Measurements from ENCODE around the gene DCAF15. TPM values are rescaled to one million over a fixed set of nuclear protein-coding genes. Genes with fewer than 3 reads are reported as not detected.

Gene DCAF15
- total and polyA plus RNA-seq, 8 donors = 7.8 to 50.7 (median 12.3) TPM

- no peaks in the 10 kb centered on the region for H3K9me3 ChIP-seq
- intact Hi-C loops (cut with DNase I) = no loop called here
- no peak for ATAC-seq
- TF ChIP-seq, protein P1, sequence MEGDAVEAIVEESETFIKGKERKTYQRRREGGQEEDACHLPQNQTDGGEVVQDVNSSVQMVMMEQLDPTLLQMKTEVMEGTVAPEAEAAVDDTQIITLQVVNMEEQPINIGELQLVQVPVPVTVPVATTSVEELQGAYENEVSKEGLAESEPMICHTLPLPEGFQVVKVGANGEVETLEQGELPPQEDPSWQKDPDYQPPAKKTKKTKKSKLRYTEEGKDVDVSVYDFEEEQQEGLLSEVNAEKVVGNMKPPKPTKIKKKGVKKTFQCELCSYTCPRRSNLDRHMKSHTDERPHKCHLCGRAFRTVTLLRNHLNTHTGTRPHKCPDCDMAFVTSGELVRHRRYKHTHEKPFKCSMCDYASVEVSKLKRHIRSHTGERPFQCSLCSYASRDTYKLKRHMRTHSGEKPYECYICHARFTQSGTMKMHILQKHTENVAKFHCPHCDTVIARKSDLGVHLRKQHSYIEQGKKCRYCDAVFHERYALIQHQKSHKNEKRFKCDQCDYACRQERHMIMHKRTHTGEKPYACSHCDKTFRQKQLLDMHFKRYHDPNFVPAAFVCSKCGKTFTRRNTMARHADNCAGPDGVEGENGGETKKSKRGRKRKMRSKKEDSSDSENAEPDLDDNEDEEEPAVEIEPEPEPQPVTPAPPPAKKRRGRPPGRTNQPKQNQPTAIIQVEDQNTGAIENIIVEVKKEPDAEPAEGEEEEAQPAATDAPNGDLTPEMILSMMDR (IDR thresholded peaks at IDR 0.05) = no peak
- H3K4me3 ChIP-seq = no peak overlapping the region
- FAIRE-seq = no peak
- H3K27me3 ChIP-seq = no peaks in the 10 kb centered on the region
- H3K36me3 ChIP-seq = peaks cover 0 to 66% (median 30%) of the 10 kb centered on the region in 3 donors
- H3K4me1 ChIP-seq = no peaks in the 10 kb centered on the region
- 93 to 96% methylated on average over 28 of the region's 28 CpGs for WGBS, 2 donors
- peak in 1 of 6 donors; percentile 68 for DNase-seq
- no peak overlapping the region for H3K27ac ChIP-seq
Measured at GRCh38 chr19:13923194-13923987, 28.9 kb upstream of the DCAF15 start.

DNA sequence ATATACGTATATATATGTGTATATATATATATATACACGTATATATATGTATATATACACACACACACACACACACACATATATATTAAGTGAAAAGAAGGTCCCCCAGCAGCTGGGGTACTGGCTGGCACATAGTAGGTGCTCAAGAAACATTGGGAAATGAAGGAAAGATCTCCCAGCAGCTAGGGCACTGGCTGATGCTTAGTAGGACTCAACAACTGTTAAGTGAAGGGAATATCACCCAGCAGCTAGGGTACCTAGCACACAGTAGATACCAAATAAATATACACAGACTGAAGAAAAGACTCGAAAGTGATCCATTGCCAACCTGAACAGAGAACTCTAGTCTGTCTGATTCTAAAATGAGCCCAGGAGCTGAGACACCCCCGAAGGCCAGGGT, 26.3 kb upstream of the DCAF15 start:
- no peaks in the 10 kb centered on the region for H3K27me3 ChIP-seq
- H3K36me3 ChIP-seq = peaks cover 0 to 41% (median 18%) of the 10 kb centered on the region in 3 donors
- TF ChIP-seq, protein P1 (IDR thresholded peaks at IDR 0.05) = no peak
- no peaks in the 10 kb centered on the region for H3K4me1 ChIP-seq
- no peak overlapping the region for H3K27ac ChIP-seq
- intact Hi-C loops (cut with DNase I) = no loop called here
- DNase-seq (no peak), FAIRE-seq (no peak), ATAC-seq (no peak)
- 83 to 86% methylated on average over 4 of the region's 4 CpGs for WGBS, 2 donors
- H3K4me3 ChIP-seq = no peak overlapping the region
- H3K9me3 ChIP-seq = no peaks in the 10 kb centered on the region

GRCh38 chr19:13926715-13927114, 25.6 kb upstream of the DCAF15 start:
- H3K4me1 ChIP-seq = no peaks in the 10 kb centered on the region
- WGBS, 2 donors = 90 to 95% methylated on average over 8 of the region's 8 CpGs
- TF ChIP-seq, protein P1 (IDR thresholded peaks at IDR 0.05) = no peak
- FAIRE-seq = no peak
- no peaks in the 10 kb centered on the region for H3K9me3 ChIP-seq
- ATAC-seq = no peak
- intact Hi-C loops (cut with DNase I) = no loop called here
- peaks cover 0 to 34% (median 11%) of the 10 kb centered on the region in 3 donors for H3K36me3 ChIP-seq
- H3K4me3 ChIP-seq = no peak overlapping the region
- no peaks in the 10 kb centered on the region for H3K27me3 ChIP-seq
- H3K27ac ChIP-seq = no peak overlapping the region
- no peak for DNase-seq

DNA sequence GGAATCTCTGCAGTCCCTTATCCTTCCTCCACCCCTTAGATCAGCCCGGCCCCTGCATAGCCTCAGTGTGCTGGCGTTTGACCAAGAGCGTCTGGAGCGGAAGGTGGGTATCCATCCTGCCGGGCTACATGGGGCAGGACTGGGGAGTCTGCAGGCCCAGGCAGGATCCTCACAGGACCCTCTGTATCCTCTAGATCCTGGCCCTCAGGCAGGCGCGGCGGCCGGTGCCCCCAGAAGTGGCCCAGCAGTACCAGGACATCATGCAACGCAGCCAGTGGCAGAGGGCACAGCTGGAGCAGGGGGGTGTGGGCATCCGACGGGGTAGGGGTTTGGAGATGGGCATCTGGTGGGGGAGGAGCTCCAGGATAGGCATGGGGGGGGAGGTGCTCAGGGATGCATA, 23.0 kb upstream of the DCAF15 start:
- no peaks in the 10 kb centered on the region for H3K9me3 ChIP-seq
- DNase-seq (peak in 1 of 6 donors; percentile 65), FAIRE-seq (no peak), ATAC-seq (no peak)
- H3K4me3 ChIP-seq = no peak overlapping the region
- peaks cover 0 to 12% (median 0%) of the 10 kb centered on the region in 3 donors for H3K36me3 ChIP-seq
- no peaks in the 10 kb centered on the region for H3K4me1 ChIP-seq
- H3K27ac ChIP-seq = no peak overlapping the region
- 89 to 92% methylated on average over 12 of the region's 12 CpGs for whole genome bisulfite sequencing, 2 donors
- no peaks in the 10 kb centered on the region for H3K27me3 ChIP-seq
- intact Hi-C loops (cut with DNase I) = no loop called here
- TF ChIP-seq, protein P1 (IDR thresholded peaks at IDR 0.05) = no peak

DNA sequence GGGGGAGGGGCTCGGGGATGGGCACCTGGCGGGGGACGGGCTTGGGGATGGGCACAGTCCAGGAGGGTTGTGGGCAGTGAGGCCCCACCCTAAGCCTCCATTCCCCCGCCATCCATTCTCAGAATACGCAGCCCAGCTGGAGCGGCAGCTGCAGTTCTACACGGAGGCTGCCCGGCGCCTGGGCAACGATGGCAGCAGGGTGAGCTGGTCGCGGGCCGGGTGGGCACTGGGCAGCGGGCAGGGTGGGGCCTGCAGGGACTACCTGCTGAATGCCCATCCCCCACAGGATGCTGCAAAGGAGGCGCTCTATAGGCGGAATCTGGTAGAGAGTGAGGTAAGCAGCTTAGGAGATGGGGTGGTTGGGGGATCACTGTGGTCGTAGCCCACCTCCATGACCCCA, 22.4 kb upstream of the DCAF15 start:
- no peaks in the 10 kb centered on the region for H3K9me3 ChIP-seq
- no peak for ATAC-seq
- no peaks in the 10 kb centered on the region for H3K27me3 ChIP-seq
- DNase-seq = peak in 1 of 6 donors; percentile 69
- no peak overlapping the region for H3K27ac ChIP-seq
- TF ChIP-seq, protein P1 (IDR thresholded peaks at IDR 0.05) = no peak
- no peak for FAIRE-seq
- intact Hi-C loops (cut with DNase I) = no loop called here
- H3K4me1 ChIP-seq = no peaks in the 10 kb centered on the region
- WGBS, 2 donors = 88 to 91% methylated on average over 15 to 17 of the region's 17 CpGs
- peaks cover 0 to 8% (median 0%) of the 10 kb centered on the region in 3 donors for H3K36me3 ChIP-seq
- no peak overlapping the region for H3K4me3 ChIP-seq

All from pancreas (tissue), 10 donors.